ENCODE measurements around the gene NAA16. TPM values are rescaled to one million over a fixed set of nuclear protein-coding genes. Genes with fewer than 3 reads are reported as not detected.

Gene NAA16
- total and polyA plus RNA-seq, 10 of the 15 experiments (the other 5 are each of a cell fraction or from before 2014, with no cell fraction given), result 5.4 to 18.5 (median 13.2) TPM

GRCh38 chr13:41416276-41416675 lies 105.2 kb downstream of the NAA16 start (continued):
- no peak for TF ChIP-seq ASH2L (IDR thresholded peaks at IDR 0.05; ENCODE audit: borderline replicate concordance, low read depth)
- TF ChIP-seq POLR2AphosphoS2 (IDR thresholded peaks at IDR 0.05; ENCODE audit: low read depth, low read length), result no peak
- TF ChIP-seq SUZ12 (IDR thresholded peaks at IDR 0.05; ENCODE audit: unreplicated experiment), result no peak
- no peak for TF ChIP-seq TCF12 (IDR thresholded peaks at IDR 0.05; ENCODE audit: low read depth, low read length)
- TF ChIP-seq SMARCA5 (IDR thresholded peaks at IDR 0.05), result no peak
- TF ChIP-seq IKZF2 (IDR thresholded peaks at IDR 0.05), result no peak
- no peak for TF ChIP-seq GABPA (IDR thresholded peaks at IDR 0.05; ENCODE audit: low read depth)
- TF ChIP-seq BACH1 (IDR thresholded peaks at IDR 0.05; ENCODE audit: borderline replicate concordance), result no peak
- no peak for TF ChIP-seq ZBED1 (IDR thresholded peaks at IDR 0.05; ENCODE audit: borderline replicate concordance)

- H3K4me2 ChIP-seq (ENCODE audit: control insufficient read depth, insufficient read depth), result no peak overlapping the region
- ChIA-PET SMC1A (ENCODE audit: uncharacterized antibody, unreplicated experiment) (interaction anchor here (0.9 kb wide), 1 partner anchor 12 kb away, joined by 3 read pairs; no protein-coding TSS in a partner anchor), POLR2A (no interaction called here), RAD21 (ENCODE audit: unreplicated experiment) (no interaction called here), CTCF (no interaction called here)
- no peaks in the 10 kb centered on the region for H3K27me3 ChIP-seq (replicated peaks in 1 of 2; ENCODE audit: control insufficient read depth in 2 of 2, insufficient read depth in 2 of 2, low read length in 1 of 2)
- no peak overlapping the region for H3K4me3 ChIP-seq
- H2AFZ ChIP-seq (ENCODE audit: control insufficient read depth, low read depth, low read length), result no peak overlapping the region
- H3K36me3 ChIP-seq (ENCODE audit: control insufficient read depth in 2 of 2, insufficient read depth in 2 of 2, low read length in 1 of 2), result no peaks in the 10 kb centered on the region
- 37% methylated on average over 5 of the region's 5 CpGs for WGBS (ENCODE audit: insufficient coverage, insufficient replicate concordance, low lambda C conversion rate, missing lambda C conversion rate)
- FAIRE-seq, result no peak
- in situ Hi-C loops (cut with MboI) (no loop called here), intact Hi-C loops (cut with micrococcal nuclease; ENCODE audit: unreplicated experiment) (no loop called here)
- no peaks in the 10 kb centered on the region for H3K4me1 ChIP-seq (ENCODE audit: control insufficient read depth, insufficient read depth, low read length)
- no peak overlapping the region for H3K9ac ChIP-seq (ENCODE audit: control insufficient read depth, insufficient read depth, low read length)
- no peaks in the 10 kb centered on the region for H3K9me3 ChIP-seq (replicated peaks; ENCODE audit: control insufficient read depth, insufficient read depth, low read length)
- ATAC-seq, result no peak
- no peak for DNase-seq (ENCODE audit: low read depth, low spot score)
- H4K20me1 ChIP-seq (ENCODE audit: control insufficient read depth, insufficient read depth), result no peaks in the 10 kb centered on the region
- H3K27ac ChIP-seq (ENCODE audit: control insufficient read depth, insufficient read depth), result no peak overlapping the region
- no TSS peak for BruUV-seq (replicated peaks)
- H3K79me2 ChIP-seq (ENCODE audit: control insufficient read depth, insufficient read depth, low read length), result no peaks in the 10 kb centered on the region
- TF ChIP-seq SIN3A (IDR thresholded peaks at IDR 0.05; ENCODE audit: low read depth, low read length) (no peak), BHLHE40 (IDR thresholded peaks at IDR 0.05; ENCODE audit: borderline replicate concordance in 1 of 2, low read depth in 2 of 2, low read length in 1 of 2) (no peak), ZNF592 (IDR thresholded peaks at IDR 0.05) (no peak), NFYA (IDR thresholded peaks at IDR 0.05; ENCODE audit: borderline replicate concordance, low read depth, low read length) (no peak), ZBTB40 (IDR thresholded peaks at IDR 0.05; ENCODE audit: borderline replicate concordance) (no peak), MTA2 (IDR thresholded peaks at IDR 0.05; ENCODE audit: low read depth) (no peak), ATF3 (IDR thresholded peaks at IDR 0.05; ENCODE audit: borderline replicate concordance, extremely low read depth, low read depth, low read length) (no peak), CREM (IDR thresholded peaks at IDR 0.05; ENCODE audit: low read depth) (no peak)
Measured at GRCh38 chr13:41418027-41418426, 107.0 kb downstream of the NAA16 start.

Data from GM12878 (cell line).